Astrocyte of the cerebellum (primary cell): ENCODE data around the gene GPC4.
A peak's percentile ranks its signal among the peaks of the same experiment; 100 is the strongest.

Experiments
- DNase-seq: peaks from one replicate; pipeline ENCODE4 v3.0.0-alpha.2; 2011; ENCODE audit warnings: low read depth
- H3K4me3 ChIP-seq: 2 replicates; pipeline ENCODE4 v1.5.1; 2011; ENCODE audit warnings: mild to moderate bottlenecking, low read depth, low read length, moderate library complexity
- CTCF ChIP-seq: IDR thresholded peaks from 2 replicates; pipeline ENCODE4 v1.5.1; 2012; ENCODE audit warnings: low read length, low read depth, moderate library complexity, mild to moderate bottlenecking; ENCODE audit errors: missing control alignments
- in situ Hi-C: cut with HindIII; loops from 2 replicates; pipeline ENCODE4 v1.10.0; 2017; ENCODE audit warnings: low sequenced_read_pairs

The GPC4 gene

GRCh38 chrX:133402042-133402453 is 13.2 kb downstream of the GPC4 start:
- TF ChIP-seq CTCF = no peak
- in situ Hi-C loops = no loop called here
- DNase-seq = peak; percentile 94
- H3K4me3 ChIP-seq = no peak overlapping the region

GRCh38 chrX:133401536-133401935 is 13.8 kb downstream of the GPC4 start:
- in situ Hi-C loops = no loop called here
- H3K4me3 ChIP-seq = no peak overlapping the region
- peak; percentile 12 for DNase-seq
- TF ChIP-seq CTCF = no peak

- in situ Hi-C loops = no loop called here
- TF ChIP-seq CTCF = no peak
- DNase-seq = no peak
- H3K4me3 ChIP-seq = no peak overlapping the region
Measured at GRCh38 chrX:133399411-133399810, 15.9 kb downstream of the GPC4 start.

GRCh38 chrX:133394765-133395164 is 20.5 kb downstream of the GPC4 start:
- in situ Hi-C loops = no loop called here
- no peak overlapping the region for H3K4me3 ChIP-seq
- DNase-seq = no peak
- TF ChIP-seq CTCF = no peak

- DNase-seq = no peak
- no peak overlapping the region for H3K4me3 ChIP-seq
- TF ChIP-seq CTCF = no peak
- in situ Hi-C loops = no loop called here
Measured at GRCh38 chrX:133392671-133393070, 22.6 kb downstream of the GPC4 start.

- in situ Hi-C loops = no loop called here
- no peak overlapping the region for H3K4me3 ChIP-seq
- TF ChIP-seq CTCF = no peak
- no peak for DNase-seq
Measured at GRCh38 chrX:133391111-133391510, 24.2 kb downstream of the GPC4 start.

- no peak for DNase-seq
- TF ChIP-seq CTCF = no peak
- in situ Hi-C loops = no loop called here
- no peak overlapping the region for H3K4me3 ChIP-seq
Measured at GRCh38 chrX:133390676-133391075, 24.6 kb downstream of the GPC4 start.
